Natural killer cell (primary cell): ENCODE data around the gene GCH1. TPM values are rescaled to one million over a fixed set of nuclear protein-coding genes. Genes with fewer than 3 reads are reported as not detected.

ENCODE experiments used
- ATAC-seq, 3 donors: fragments of 150-1000 bp in 2 of 3; fragments of 200-7000 bp in 1 of 3; cut with Tn5 transposase; 1 replicate in 1 of 3; 2 replicates in 2 of 3; pipeline ENCODE4 v1.10.0; 2021; ENCODE audit warnings: mild to moderate bottlenecking in 2 of 3, moderate library complexity in 2 of 3
- DNase-seq, 2 donors: peaks; one replicate each; pipeline versions ENCODE4 v3.0.0 to v3.0.0-alpha.2; 2013 to 2021; ENCODE audit warnings: mixed read lengths in 1 of 2
- H3K27ac ChIP-seq: one replicate; pipeline ENCODE4 v1.5.1; 2013; ENCODE audit warnings: mild to moderate bottlenecking, low read length
- H3K27me3 ChIP-seq: one replicate; pipeline ENCODE4 v1.6.1; 2013; ENCODE audit warnings: low read length; ENCODE audit not compliant: control insufficient read depth, insufficient read depth
- H3K36me3 ChIP-seq: one replicate; pipeline ENCODE4 v1.6.1; 2013; ENCODE audit warnings: low read length; ENCODE audit not compliant: control insufficient read depth, insufficient read depth
- H3K4me1 ChIP-seq: one replicate; pipeline ENCODE4 v1.6.1; 2013; ENCODE audit warnings: low read length; ENCODE audit not compliant: control insufficient read depth, insufficient read depth
- H3K4me3 ChIP-seq: one replicate; pipeline ENCODE4 v1.5.1; 2013; ENCODE audit warnings: low read length
- H3K9me3 ChIP-seq: one replicate; pipeline ENCODE4 v1.6.1; 2013; ENCODE audit warnings: low read length; ENCODE audit not compliant: control insufficient read depth, insufficient read depth
- H3K27ac Mint-ChIP-seq, 2 donors: one replicate each; pipeline ENCODE4 v1.8.0; 2022; ENCODE audit warnings: mild to moderate bottlenecking in 2 of 2, mixed read lengths in 2 of 2, moderate library complexity in 1 of 2
- H3K27me3 Mint-ChIP-seq, 2 donors: one replicate each; pipeline ENCODE4 v1.8.0; 2022; ENCODE audit warnings: low read depth in 2 of 2, mixed read lengths in 2 of 2
- H3K36me3 Mint-ChIP-seq: one replicate; pipeline ENCODE4 v1.8.0; 2022; ENCODE audit warnings: mixed read lengths
- H3K4me1 Mint-ChIP-seq, 2 donors: one replicate each; pipeline ENCODE4 v1.8.0; 2022; ENCODE audit warnings: mixed read lengths in 2 of 2
- H3K4me3 Mint-ChIP-seq: one replicate; pipeline ENCODE4 v1.8.0; 2022; ENCODE audit warnings: mild to moderate bottlenecking, moderate library complexity, mixed read lengths
- H3K9me3 Mint-ChIP-seq, 2 donors: one replicate each; pipeline ENCODE4 v1.8.0; 2022; ENCODE audit warnings: mixed read lengths in 2 of 2
- WGBS: methylation state at CpG from one replicate; pipeline ENCODE4 v1.1.7; 2013; ENCODE audit warnings: missing lambda C conversion rate; ENCODE audit not compliant: insufficient coverage; 5-methylcytosine and 5-hydroxymethylcytosine counted together
- intact Hi-C: fragments of 100-400 bp; cut with micrococcal nuclease; formaldehyde crosslinking; loops from one replicate; pipeline ENCODE4 v1.14.2; 2022
- total RNA-seq, 4 donors: library from RNA; stranded (reverse); fragments of 120-200 nt in 1 of 4; gene quantifications; one replicate each; pipeline versions ENCODE4 v1.2.3 to v1.2.4, GENCODE V29; 2013 to 2022
- TF ChIP-seq, protein P1 (sequence below): fragments of 200-600 bp; IDR thresholded peaks from one replicate; pipeline ENCODE4 v1.8.0; 2022; ENCODE audit warnings: antibody characterized with exemption

Gene GCH1
- total RNA-seq, 3 donors from 2014 or later (not counting 1 experiment from before 2014, with no cell fraction given): 51.7 to 71.5 (median 52.6) TPM

DNA sequence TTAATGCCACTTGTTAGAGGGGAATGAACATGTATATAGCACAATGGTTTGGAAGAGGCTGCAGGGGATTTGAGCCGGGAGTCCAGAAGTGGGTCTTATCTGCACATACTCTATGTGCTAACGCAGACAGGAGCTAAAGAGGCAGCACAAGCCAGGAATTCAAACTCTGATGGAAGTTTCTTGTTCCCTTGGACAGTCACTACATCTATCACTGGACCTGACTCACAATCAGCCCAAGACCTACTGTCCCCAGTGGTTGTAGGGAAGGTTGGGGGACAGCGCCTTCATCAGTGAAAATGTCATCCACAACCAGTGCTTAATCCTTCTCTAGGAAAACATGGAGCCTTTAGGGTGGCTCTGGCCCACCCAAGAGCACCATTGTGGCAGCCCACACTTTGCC lies 107.8 kb downstream of the GCH1 start:
- H3K4me1 Mint-ChIP-seq: no peaks in the 10 kb centered on the region
- H3K4me3 Mint-ChIP-seq: no peak overlapping the region
- peaks cover 9 to 18% of the 10 kb centered on the region in 2 donors for H3K27me3 Mint-ChIP-seq
- Histone ChIP-seq H3K36me3 (no peaks in the 10 kb centered on the region), H3K27me3 (no peaks in the 10 kb centered on the region), H3K4me3 (no peak overlapping the region), H3K27ac (no peak overlapping the region), H3K4me1 (no peaks in the 10 kb centered on the region), H3K9me3 (peaks cover 5% of the 10 kb centered on the region)
- no peak for ATAC-seq
- no peak overlapping the region for H3K27ac Mint-ChIP-seq
- intact Hi-C loops: no loop called here
- peaks cover 3 to 5% of the 10 kb centered on the region in 2 donors for H3K9me3 Mint-ChIP-seq
- TF ChIP-seq, protein P1, sequence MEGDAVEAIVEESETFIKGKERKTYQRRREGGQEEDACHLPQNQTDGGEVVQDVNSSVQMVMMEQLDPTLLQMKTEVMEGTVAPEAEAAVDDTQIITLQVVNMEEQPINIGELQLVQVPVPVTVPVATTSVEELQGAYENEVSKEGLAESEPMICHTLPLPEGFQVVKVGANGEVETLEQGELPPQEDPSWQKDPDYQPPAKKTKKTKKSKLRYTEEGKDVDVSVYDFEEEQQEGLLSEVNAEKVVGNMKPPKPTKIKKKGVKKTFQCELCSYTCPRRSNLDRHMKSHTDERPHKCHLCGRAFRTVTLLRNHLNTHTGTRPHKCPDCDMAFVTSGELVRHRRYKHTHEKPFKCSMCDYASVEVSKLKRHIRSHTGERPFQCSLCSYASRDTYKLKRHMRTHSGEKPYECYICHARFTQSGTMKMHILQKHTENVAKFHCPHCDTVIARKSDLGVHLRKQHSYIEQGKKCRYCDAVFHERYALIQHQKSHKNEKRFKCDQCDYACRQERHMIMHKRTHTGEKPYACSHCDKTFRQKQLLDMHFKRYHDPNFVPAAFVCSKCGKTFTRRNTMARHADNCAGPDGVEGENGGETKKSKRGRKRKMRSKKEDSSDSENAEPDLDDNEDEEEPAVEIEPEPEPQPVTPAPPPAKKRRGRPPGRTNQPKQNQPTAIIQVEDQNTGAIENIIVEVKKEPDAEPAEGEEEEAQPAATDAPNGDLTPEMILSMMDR: no peak
- DNase-seq: no peak
- no peaks in the 10 kb centered on the region for H3K36me3 Mint-ChIP-seq
- WGBS: 94% methylated on average over 3 of the region's 3 CpGs

DNA sequence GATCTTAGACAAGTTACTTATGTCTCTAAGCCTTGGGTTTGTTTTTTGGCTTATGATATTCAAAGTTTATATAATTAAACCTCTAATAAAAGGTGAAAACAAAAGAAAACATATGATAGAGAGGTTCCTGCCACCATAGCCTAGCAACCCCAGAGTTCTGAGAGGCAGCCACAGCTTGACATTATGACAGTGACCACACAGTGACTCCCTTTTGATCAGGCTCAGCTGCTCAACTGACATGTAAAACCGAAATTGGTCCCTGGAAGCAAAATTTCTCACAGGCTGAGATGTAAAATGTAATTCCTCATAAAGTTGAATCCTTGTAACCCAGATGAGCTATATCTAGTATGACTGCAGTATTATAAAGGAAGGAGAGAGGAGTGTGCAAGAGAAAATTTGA lies 108.5 kb downstream of the GCH1 start:
- no peaks in the 10 kb centered on the region for H3K4me1 Mint-ChIP-seq
- TF ChIP-seq, protein P1: no peak
- intact Hi-C loops: no loop called here
- H3K27me3 Mint-ChIP-seq: peaks cover 8 to 18% of the 10 kb centered on the region in 2 donors
- no peak overlapping the region for H3K4me3 Mint-ChIP-seq
- peaks cover 3 to 5% of the 10 kb centered on the region in 2 donors for H3K9me3 Mint-ChIP-seq
- DNase-seq: no peak
- Histone ChIP-seq H3K27me3 (no peaks in the 10 kb centered on the region), H3K9me3 (peaks cover 5% of the 10 kb centered on the region), H3K36me3 (no peaks in the 10 kb centered on the region), H3K27ac (no peak overlapping the region), H3K4me1 (no peaks in the 10 kb centered on the region), H3K4me3 (no peak overlapping the region)
- H3K36me3 Mint-ChIP-seq: no peaks in the 10 kb centered on the region
- no peak for ATAC-seq
- H3K27ac Mint-ChIP-seq: no peak overlapping the region
- WGBS: 67% methylated on average over 1 of the region's 1 CpG

DNA sequence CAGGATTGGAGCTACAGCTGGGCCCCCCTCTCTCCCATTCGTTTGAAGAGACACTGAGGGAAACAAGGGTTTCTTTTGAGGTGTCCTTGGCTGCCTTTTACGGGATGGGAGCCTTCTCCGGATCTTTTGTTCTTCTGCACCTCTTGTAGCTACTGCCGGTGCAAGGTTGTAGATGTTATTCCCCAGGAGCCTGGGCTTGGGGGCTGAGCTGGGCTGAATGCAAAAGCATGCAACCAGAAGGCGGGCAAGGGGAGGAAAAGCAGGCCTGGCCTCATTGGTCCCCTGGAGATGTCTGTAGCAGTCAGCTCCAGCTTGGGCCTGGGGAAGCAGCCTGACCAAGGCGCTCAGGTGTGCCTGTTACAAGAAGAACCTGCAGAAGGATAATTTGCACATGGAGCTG lies 110.3 kb downstream of the GCH1 start:
- Histone ChIP-seq H3K9me3 (peaks cover 5% of the 10 kb centered on the region), H3K4me1 (no peaks in the 10 kb centered on the region), H3K27ac (no peak overlapping the region), H3K4me3 (no peak overlapping the region), H3K36me3 (no peaks in the 10 kb centered on the region), H3K27me3 (no peaks in the 10 kb centered on the region)
- WGBS: 97% methylated on average over 6 of the region's 6 CpGs
- intact Hi-C loops: no loop called here
- peaks cover 8 to 13% of the 10 kb centered on the region in 2 donors for H3K27me3 Mint-ChIP-seq
- H3K27ac Mint-ChIP-seq: no peak overlapping the region
- peaks cover 3 to 5% of the 10 kb centered on the region in 2 donors for H3K9me3 Mint-ChIP-seq
- H3K4me1 Mint-ChIP-seq: no peaks in the 10 kb centered on the region
- no peak overlapping the region for H3K4me3 Mint-ChIP-seq
- ATAC-seq: no peak
- DNase-seq: no peak
- TF ChIP-seq, protein P1: no peak
- H3K36me3 Mint-ChIP-seq: no peaks in the 10 kb centered on the region

Other genes starting within 250 kb of the GCH1 start
- 1 to 10 TPM; 4.5 to 5.4 (median 5.3) TPM for gene WDHD1, start 124.3 kb upstream of the GCH1 start, total RNA-seq
- 10 to 100 TPM; 17.6 to 21.9 (median 21.9) TPM for gene SOCS4, start 124.4 kb upstream of the GCH1 start, total RNA-seq
- gene MAPK1IP1L, start 148.8 kb upstream of the GCH1 start, total RNA-seq: 100 to 1,000 TPM; 119 to 140 (median 127) TPM
- 10 to 100 TPM; 10.8 to 35.7 (median 17.1) TPM for gene LGALS3, start 226.4 kb upstream of the GCH1 start, total RNA-seq